Mucosa of stomach (tissue), 1 donor: ENCODE results near the gene MACROD2.

Source experiments
- H3K27me3 ChIP-seq: one replicate; pipeline ENCODE4 v1.7.0; 2013; ENCODE audit warnings: mild to moderate bottlenecking, low read length; ENCODE audit not compliant: control insufficient read depth, insufficient read depth
- H3K36me3 ChIP-seq: one replicate; pipeline ENCODE4 v1.7.0; 2013; ENCODE audit warnings: low read length; ENCODE audit not compliant: control insufficient read depth, insufficient read depth
- H3K4me1 ChIP-seq: one replicate; pipeline ENCODE4 v1.7.0; 2013; ENCODE audit warnings: mild to moderate bottlenecking, low read length; ENCODE audit not compliant: control insufficient read depth, insufficient read depth
- H3K4me3 ChIP-seq: one replicate; pipeline ENCODE4 v1.7.0; 2013; ENCODE audit warnings: low read length
- H3K9ac ChIP-seq: one replicate; pipeline ENCODE4 v1.7.0; 2013; ENCODE audit warnings: mild to moderate bottlenecking, low read length, moderate library complexity
- H3K9me3 ChIP-seq: one replicate; pipeline ENCODE4 v1.7.0; 2013; ENCODE audit warnings: mild to moderate bottlenecking, low read length, moderate library complexity; ENCODE audit not compliant: control insufficient read depth
- donor health status: Pancreatic carcinoma.

The MACROD2 gene

DNA sequence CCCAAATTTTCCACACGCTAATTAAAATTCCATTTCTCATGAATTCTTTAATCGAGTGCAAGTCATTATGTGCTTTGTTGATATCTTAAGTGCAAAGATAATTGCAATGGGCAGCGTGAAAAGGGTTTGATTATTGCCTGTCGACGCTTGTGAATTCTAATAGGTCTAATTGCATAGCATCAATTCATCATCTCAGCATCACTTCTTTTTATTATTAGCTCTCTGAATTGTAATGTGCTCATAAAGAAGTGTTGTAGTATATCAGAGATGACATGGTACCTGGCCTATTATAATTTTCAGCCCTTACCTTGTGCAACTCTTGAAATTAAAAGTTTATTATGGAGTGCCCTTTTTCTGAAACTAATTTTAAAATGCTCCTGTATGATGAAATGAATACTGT is 1208.9 kb downstream of the MACROD2 start:
- Histone ChIP-seq H3K4me1 (no peaks in the 10 kb centered on the region), H3K4me3 (no peak overlapping the region), H3K9me3 (no peaks in the 10 kb centered on the region), H3K36me3 (no peaks in the 10 kb centered on the region), H3K9ac (no peak overlapping the region), H3K27me3 (no peaks in the 10 kb centered on the region)

- Histone ChIP-seq H3K36me3 (no peaks in the 10 kb centered on the region), H3K27me3 (no peaks in the 10 kb centered on the region), H3K4me3 (no peak overlapping the region), H3K9ac (no peak overlapping the region), H3K9me3 (no peaks in the 10 kb centered on the region), H3K4me1 (no peaks in the 10 kb centered on the region)
Observed at GRCh38 chr20:15205028-15205427, 1209.7 kb downstream of the MACROD2 start.

DNA sequence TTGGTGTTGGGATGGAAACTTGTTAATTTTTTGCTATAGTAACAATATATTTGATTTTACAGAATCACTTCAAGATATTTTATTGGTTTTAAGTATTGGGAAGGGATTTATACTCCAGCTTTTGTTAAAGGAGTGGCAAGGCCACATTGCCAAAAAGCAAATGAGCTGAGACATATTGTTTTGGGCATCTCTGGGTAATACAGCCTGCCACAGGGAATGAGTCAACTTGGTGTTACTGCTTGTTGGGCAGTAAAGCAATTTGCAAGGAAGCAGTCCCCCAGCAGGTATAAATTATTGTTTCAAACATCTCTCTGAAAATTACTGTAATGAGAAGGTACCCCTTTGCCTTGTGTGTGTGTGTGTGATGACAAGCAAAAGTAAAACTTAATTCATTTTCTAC is 1210.4 kb downstream of the MACROD2 start:
- Histone ChIP-seq H3K4me1 (no peaks in the 10 kb centered on the region), H3K27me3 (no peaks in the 10 kb centered on the region), H3K4me3 (no peak overlapping the region), H3K9me3 (no peaks in the 10 kb centered on the region), H3K36me3 (no peaks in the 10 kb centered on the region), H3K9ac (no peak overlapping the region)

GRCh38 chr20:15209537-15209936 is 1214.2 kb downstream of the MACROD2 start:
- Histone ChIP-seq H3K4me1 (no peaks in the 10 kb centered on the region), H3K9me3 (no peaks in the 10 kb centered on the region), H3K9ac (no peak overlapping the region), H3K27me3 (no peaks in the 10 kb centered on the region), H3K36me3 (no peaks in the 10 kb centered on the region), H3K4me3 (no peak overlapping the region)

GRCh38 chr20:15214051-15214450 is 1218.7 kb downstream of the MACROD2 start:
- H3K9me3 ChIP-seq = no peaks in the 10 kb centered on the region
- H3K4me1 ChIP-seq = no peaks in the 10 kb centered on the region
- no peaks in the 10 kb centered on the region for H3K36me3 ChIP-seq
- H3K9ac ChIP-seq = no peak overlapping the region
- H3K4me3 ChIP-seq = no peak overlapping the region
- H3K27me3 ChIP-seq = no peaks in the 10 kb centered on the region

DNA sequence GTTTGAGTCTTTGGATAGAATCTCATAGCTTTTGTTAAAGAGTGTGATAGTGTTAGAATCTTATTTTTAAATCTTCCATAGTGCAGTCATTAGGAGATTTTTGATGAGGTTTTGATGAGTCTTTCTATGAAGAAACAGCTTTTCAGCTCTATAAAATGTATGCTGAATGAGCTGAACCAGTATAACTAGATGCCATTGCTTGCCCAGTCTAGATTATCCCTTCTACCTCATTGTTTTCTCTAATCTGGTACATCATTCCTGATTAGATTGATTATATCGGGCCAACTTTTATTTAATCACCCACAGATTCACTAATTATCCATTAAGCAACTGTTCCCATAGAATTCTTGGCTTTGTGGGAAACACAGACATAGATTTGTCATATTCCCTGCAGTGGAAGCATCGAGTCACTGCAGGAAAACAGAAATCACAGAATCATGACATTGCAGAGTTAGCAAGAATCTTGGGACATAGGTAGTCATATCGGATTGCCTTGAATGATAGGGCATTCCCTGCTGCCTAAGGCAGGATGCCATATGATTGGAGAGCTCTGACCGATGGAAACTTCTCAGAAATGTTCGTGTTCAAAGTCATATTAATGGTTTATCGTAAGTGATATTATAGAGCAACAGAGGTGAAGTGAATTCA is 1224.8 kb downstream of the MACROD2 start:
- Histone ChIP-seq H3K36me3 (no peaks in the 10 kb centered on the region), H3K4me1 (no peaks in the 10 kb centered on the region), H3K9ac (no peak overlapping the region), H3K4me3 (no peak overlapping the region), H3K9me3 (no peaks in the 10 kb centered on the region), H3K27me3 (no peaks in the 10 kb centered on the region)

DNA sequence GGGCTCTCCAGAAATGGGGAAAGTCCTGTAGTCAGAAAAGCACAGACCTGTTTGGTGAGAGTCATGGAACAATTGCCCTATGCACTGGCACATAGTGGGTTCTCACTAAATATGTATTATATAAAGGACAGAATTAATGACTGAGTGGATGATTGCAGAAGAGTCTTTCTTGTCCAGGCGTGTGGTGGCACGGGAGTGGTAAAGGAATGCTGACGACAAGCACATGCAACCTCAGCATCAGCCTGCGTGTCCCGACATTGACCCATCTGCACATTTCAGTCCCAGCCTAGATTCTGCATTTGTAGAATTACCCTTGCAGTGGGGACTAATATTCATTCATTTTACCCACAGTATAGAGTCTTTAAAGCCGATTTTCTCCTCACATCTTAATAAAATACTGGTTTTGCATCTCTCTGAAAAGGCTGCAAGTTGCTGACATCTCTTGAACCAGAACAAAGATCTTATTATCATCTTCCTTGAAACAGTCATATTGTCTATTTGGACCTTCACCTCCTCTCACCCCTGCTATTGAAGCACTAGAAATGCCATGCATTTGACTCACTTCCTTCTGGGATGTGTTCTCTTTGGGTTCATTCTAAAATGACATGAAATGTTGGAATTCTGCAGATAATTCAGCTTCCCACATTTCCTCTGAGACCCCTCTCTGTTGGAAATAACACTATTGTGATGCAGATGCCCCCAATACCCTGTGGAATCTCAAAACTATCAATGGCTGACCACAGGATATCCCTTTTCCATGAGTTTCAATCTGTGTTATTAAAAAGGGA is 1225.7 kb downstream of the MACROD2 start:
- no peak overlapping the region for H3K4me3 ChIP-seq
- no peaks in the 10 kb centered on the region for H3K4me1 ChIP-seq
- no peak overlapping the region for H3K9ac ChIP-seq
- H3K36me3 ChIP-seq = no peaks in the 10 kb centered on the region
- no peaks in the 10 kb centered on the region for H3K27me3 ChIP-seq
- H3K9me3 ChIP-seq = no peaks in the 10 kb centered on the region

- no peak overlapping the region for H3K9ac ChIP-seq
- no peaks in the 10 kb centered on the region for H3K4me1 ChIP-seq
- H3K27me3 ChIP-seq = no peaks in the 10 kb centered on the region
- H3K9me3 ChIP-seq = no peaks in the 10 kb centered on the region
- H3K36me3 ChIP-seq = no peaks in the 10 kb centered on the region
- no peak overlapping the region for H3K4me3 ChIP-seq
Observed at GRCh38 chr20:15222502-15223330, 1227.4 kb downstream of the MACROD2 start.

- Histone ChIP-seq H3K4me1 (no peaks in the 10 kb centered on the region), H3K36me3 (no peaks in the 10 kb centered on the region), H3K9ac (no peak overlapping the region), H3K9me3 (no peaks in the 10 kb centered on the region), H3K4me3 (no peak overlapping the region), H3K27me3 (no peaks in the 10 kb centered on the region)
Observed at GRCh38 chr20:15224199-15224598, 1228.9 kb downstream of the MACROD2 start.

DNA sequence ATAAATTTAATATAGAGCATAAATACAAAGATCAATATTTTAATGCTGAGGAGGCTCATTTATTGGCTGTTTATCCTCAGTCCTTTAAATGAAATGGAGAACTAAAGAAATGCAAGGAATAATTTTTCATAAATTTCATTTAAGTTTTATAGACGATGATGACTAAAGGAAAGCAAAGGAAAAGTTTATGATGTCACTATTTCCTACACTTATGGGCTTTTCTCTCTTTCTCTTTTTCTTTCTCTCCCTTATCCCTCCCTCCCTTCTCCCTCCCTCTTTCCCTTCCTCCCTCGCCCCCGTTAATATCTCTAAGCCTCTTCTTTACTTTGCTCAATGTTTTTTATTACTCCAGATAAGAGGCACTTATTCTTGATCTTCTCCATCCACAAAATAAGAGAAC is 1231.8 kb downstream of the MACROD2 start:
- Histone ChIP-seq H3K36me3 (no peaks in the 10 kb centered on the region), H3K4me3 (no peak overlapping the region), H3K9ac (no peak overlapping the region), H3K9me3 (no peaks in the 10 kb centered on the region), H3K27me3 (no peaks in the 10 kb centered on the region), H3K4me1 (no peaks in the 10 kb centered on the region)

GRCh38 chr20:15232243-15232642 is 1236.9 kb downstream of the MACROD2 start:
- Histone ChIP-seq H3K36me3 (no peaks in the 10 kb centered on the region), H3K9me3 (no peaks in the 10 kb centered on the region), H3K9ac (no peak overlapping the region), H3K27me3 (no peaks in the 10 kb centered on the region), H3K4me1 (no peaks in the 10 kb centered on the region), H3K4me3 (no peak overlapping the region)
